RPMI8226 (cell line): ENCODE measurements around the gene HSDL1.
A peak's percentile ranks its signal among the peaks of the same experiment; 100 is the strongest.

Experiments used
- DNase-seq: peaks from one replicate; pipeline ENCODE4 v3.0.0-alpha.2; 2015

HSDL1 gene

GRCh38 chr16:84104231-84104630 is 40.7 kb downstream of the HSDL1 start:
- DNase-seq = no peak

DNA sequence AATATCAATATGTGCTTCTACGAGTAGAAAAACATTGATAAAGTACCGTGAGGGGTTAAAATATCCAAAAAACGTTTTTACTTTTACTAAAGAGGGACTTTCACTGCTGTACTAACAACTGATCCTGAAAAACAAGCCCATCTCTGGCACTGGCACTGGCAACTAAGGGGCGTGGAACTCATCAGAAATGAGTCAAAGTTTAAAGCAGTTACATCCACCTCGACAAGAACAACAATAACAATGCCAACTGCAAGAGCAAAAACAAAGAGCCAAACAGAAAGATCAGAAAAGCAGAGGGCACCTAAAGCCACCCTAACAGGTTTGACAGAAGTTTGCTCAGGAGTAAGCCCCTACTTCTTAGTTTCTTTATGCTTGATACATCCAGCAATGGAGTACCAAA is 41.3 kb downstream of the HSDL1 start:
- no peak for DNase-seq

GRCh38 chr16:84098939-84099338 is 46.0 kb downstream of the HSDL1 start:
- no peak for DNase-seq

- no peak for DNase-seq
These were observed 48.5 kb downstream of the HSDL1 start for GRCh38 chr16:84096447-84097005.

- DNase-seq = no peak
These were observed 49.5 kb downstream of the HSDL1 start for GRCh38 chr16:84095466-84095865.

DNA sequence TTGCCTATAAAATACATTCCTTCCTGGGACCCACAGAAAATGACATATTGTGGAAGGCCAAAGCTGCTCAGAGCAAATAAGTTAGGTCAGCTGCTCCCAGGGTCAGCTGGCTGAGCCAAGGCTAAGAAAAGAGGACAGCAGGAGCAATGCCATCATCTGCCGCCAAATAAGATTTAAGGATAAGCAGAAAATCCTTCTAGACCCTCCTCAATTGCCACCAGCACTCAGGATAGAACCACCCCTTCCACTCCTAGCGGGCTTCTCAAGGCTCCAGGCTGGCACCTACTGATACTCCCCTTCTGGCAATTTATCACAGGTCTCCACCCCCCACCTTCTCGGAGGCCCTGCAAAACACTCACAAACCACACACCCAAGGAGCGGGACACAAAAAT is 51.1 kb downstream of the HSDL1 start:
- no peak for DNase-seq

DNA sequence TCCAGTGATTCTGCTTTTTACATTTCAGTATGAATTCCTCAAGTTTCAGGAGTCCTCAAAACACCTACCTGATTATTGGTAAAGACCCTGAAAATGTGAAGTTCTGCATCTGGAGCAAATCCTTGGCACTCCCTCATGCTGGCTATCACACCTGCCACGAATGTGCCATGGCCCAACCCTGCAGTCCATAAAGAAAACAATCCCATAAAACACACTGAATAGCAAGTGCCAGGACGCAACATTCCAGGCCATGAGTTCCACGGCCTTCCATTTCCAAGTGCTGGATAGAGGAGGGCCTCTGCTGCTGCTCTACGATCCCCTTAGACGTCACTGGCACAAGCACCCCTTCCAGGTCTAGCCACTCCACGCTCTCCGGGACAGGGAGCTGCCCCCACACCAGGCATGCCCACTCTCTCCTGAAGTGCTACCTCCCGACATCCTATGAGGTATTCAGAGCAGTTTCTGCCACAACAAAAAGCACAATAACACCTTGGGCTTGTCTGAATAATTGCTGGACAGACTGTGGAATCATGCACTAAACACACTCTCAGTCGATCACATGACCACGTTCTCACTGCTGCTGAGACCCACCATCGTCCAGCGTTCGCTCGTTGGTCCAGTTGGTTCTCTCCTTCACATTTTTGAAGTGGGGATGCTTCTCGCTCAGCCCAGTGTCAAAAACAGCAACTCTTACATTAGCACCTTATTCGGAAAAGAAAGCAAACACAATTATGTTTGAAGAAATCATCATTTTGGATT is 51.7 kb downstream of the HSDL1 start:
- DNase-seq = no peak

DNA sequence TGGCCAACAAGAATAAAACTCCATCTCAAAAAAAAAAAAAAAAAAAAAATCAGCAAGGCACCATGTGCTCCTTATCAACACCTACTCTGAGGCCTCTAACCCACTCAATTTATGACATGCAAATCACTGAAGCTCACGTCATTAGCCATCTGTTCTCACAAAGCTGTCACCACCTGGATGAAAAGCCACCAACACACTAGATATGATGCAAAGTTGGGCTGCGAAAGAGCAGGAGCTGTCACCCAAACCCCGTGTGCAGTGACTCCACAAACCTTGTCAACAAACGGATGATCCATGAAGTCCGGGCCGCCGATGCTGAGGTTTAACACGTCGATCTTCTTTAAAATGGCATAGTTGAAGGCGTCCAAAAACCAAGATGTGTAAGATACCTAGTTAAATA is 53.5 kb downstream of the HSDL1 start:
- DNase-seq = no peak

DNA sequence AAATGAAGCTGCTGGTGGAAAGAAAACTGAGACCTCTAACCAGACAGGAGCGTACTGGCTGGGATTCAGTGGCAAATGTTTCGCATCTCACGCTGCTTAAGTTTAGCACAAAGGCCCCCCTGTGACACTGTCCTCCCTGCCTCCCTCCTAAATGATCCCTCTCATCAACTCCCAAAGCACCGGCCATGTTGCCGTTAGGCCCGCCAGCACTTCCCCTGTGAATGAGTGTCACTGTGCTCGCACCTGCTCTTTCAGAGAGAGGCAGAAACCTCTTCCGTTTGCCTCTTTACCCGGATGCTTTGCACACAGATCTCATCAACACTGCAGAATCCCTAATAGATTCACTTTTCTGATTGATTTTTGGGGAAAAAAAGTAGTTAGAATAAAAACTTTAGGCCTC is 54.8 kb downstream of the HSDL1 start:
- DNase-seq = no peak

DNA sequence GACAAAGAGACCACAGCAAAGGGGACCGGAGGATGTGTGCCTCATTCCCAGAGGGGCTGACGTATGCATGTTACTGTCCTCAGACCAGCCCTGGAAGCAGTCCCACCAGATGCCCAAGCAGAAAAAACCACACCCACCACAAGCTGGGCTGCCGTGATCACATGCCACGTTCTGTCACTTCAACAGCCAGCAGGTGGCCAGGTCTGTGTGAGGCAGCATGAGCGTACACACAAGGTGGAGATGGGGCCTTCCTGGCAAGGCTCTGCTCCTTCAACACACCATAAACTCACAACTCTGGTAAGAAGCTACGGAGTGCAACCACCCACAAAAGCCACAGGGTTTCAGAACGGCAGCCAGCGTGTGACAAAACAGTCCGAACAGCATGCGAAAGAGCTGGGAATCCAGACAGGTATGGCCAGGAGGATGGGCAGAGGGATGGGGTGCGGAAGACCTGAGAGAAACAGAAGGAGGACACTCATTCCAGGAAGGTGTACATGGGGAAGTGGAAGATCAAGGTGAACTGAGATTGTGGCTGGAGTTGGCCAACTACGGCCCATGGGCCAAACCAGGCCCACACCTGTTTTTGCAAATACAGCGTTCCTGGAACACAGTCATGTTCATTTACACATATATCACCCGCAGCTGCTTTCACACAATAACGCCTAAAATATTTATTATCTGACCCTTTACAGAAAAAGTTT is 56.1 kb downstream of the HSDL1 start:
- no peak for DNase-seq

DNA sequence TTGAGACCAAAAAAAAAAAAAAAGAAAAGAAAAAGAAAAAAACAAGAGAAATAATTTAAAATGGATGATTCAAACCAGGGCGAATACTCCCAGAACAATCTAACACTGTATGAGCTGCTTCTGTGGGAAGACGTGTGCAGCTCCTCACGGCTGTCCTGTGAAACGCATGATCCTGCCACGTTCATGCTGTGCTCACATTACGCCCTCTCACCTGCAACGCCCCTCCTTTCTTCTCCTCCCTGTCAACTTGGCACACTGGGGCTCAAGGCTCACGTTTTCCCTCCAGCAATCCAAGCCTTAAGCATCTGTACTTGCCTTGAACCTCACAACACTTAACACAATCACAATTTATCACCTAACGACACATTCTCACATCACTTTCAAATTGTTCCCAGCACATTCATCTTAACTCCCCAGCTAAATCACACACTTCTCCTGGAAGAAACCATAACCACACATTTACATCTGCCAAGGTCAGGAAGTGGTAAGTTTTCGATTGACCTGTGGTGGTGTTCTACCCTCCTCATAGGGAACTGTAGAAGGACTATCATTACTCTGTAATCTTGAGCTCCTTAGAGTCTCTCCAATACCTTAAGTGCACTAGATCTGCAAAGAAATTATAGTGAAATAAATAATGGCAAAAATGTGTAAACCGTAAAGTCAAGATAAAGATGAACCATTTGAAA is 57.4 kb downstream of the HSDL1 start:
- no peak for DNase-seq

GRCh38 chr16:84087001-84087400 is 58.0 kb downstream of the HSDL1 start:
- no peak for DNase-seq

- no peak for DNase-seq
These were observed 58.6 kb downstream of the HSDL1 start for GRCh38 chr16:84086341-84086740.

GRCh38 chr16:84085773-84086172 is 59.2 kb downstream of the HSDL1 start:
- DNase-seq = no peak

DNA sequence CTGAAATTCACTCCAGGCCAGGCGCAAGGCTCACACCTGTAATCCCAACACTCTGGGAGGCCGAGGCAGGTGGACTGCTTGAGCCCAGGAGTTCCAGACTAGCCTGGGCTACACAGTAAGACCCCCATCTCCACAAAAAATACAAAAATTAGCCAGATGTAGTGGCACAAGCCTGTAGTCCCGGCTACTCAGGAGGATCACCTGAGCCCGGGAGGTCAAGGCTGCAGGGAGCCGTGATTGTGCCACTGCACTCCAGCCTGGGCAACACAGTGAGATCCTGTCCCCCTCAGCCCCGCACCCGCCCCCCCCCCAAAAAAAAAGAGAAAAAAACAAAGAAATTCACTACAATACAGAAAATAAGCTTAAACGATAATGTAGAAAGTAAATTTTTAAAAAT is 59.7 kb downstream of the HSDL1 start:
- DNase-seq = no peak

GRCh38 chr16:84084570-84085270 is 60.3 kb downstream of the HSDL1 start:
- peak; percentile 71 for DNase-seq

DNA sequence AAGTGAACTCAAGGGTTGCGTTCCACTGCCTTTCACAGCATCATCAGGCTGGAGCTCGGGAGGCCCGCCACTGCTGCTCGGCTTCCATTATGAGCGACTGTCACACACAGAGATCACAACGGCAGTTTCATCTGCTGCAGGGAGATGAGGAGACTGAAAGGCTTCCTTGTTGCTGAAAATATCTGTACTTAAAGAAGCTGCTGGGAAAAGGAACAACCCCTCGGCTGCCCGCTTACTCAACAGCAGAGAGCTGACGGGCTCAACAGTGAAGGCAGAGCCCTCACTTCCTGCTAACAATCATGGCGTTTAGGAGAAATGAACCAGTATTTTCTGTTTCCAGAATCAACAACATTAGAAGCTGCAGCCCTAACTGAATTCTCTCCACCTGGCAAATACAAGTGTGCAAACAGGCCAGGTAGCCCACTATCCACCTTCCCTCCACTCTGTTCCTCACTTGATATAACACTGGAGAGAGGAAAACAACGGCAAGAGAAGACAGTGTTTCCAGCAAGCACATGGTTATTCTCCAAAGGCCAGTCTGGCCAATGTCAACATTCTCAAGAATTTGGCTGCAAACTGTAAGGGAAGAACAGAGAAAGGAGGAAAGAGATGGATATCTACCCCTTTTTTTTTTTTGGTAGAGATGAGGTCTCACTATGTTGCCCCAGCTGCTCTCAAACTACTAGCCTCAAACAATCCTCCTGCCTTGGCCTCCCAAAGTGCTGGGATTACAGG is 62.0 kb downstream of the HSDL1 start:
- no peak for DNase-seq

DNA sequence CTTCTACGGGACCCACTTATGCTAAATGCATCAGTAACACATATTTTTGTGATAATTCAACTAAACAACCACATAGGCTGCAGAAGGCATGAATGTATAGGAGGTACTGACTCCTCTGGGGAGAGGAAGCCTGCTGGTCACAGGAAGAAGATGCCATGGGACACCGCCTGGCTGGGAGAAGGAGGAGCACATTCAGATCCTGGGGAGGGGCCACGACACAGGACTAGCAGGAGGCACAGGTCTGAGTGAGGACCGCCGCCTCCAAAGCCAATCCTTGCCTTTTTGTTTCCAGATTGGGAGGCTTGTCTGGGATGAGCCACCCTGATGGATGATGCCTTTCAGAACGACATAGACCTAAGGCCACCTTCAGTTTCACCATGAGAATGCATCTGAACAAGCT is 62.9 kb downstream of the HSDL1 start:
- no peak for DNase-seq

GRCh38 chr16:84081446-84081989 is 63.5 kb downstream of the HSDL1 start:
- DNase-seq = no peak

DNA sequence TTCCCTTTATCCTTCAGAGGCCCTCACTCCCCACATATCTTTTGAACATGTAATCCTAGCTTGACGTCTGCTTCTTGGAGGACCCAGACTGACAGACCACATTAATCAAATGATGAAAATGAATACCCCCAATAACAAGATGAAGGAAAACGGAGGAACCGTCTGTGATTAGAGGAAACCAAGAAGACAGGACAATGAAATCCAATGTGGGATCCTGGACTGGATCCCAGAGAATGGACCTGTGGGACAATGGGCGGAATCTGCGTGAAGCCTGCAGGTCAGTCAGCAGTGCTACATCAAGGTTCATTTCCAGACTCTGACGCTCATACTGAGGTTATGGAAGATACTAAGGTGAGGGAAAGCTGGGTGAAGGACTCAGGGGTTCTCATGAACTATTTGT is 64.2 kb downstream of the HSDL1 start:
- no peak for DNase-seq

GRCh38 chr16:84080378-84080777 is 64.6 kb downstream of the HSDL1 start:
- DNase-seq = no peak

DNA sequence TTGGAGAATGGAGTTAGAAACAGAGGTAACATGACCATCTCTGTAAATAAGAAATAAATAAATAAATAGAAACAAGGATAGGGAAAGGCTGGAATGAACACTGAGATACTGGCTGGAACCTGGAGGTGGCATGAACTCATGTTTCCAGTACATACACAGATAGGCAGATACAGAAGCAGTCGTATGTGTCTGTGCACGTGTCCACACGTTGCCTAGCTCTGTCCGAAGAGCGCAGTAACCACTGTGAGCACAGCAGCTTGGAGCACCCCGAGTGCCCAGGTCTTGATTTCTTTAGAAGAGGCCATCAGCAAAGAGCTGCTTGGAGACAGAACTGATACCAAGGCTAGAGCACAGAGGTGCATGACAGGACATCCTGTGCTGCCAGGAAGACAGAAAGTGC is 65.3 kb downstream of the HSDL1 start:
- DNase-seq = no peak
